ENCODE measurements around the gene CPTP.

Gene CPTP

DNA sequence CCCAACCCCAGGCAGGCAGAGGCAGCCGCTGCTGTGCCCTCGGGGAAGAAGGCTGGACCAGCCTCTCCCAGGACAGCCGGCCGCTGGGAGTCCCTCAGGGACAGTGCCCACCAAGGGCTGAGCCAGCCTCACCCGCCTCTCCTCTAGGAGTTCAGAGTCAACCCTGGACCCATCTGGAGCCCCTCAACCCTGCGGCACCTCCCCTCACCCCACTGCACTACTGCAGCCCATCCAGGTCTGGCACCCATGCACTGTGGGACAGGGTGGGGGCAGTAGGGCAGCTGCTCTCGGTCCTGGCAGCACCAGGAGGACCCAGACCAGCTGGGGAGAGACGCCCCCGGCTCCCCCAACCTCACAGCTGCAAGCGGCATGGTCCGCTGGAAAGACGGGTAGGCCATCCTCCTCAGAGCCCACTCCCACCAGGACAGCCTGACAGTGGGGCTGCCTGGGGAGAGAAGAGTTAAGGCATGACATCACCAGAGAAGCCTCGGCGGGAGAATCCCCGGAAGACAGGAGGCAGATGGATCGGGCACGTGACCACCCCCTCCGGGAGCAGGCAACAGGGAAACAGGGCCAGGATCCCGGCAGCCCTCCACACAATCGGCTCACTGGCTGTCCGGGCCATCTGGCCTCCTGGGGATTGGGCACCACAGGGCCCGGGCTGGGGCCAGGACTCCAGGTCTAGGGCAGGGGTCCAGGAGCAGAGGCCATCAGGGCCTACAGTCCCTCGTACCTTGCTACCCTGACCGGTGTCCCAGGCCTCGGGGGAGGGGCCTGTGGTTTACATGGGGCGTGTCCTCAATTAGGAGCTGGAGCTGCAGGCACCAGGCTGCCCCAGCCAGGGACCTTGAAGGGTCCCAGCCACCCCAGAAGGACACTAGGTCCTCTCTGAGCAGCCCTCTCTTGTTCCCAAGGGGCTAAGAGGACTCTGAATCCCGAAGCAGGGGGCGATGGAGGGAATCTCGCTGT is 20.0 kb upstream of the CPTP start:
- peaks cover 35% of the 10 kb centered on the region for H3K79me2 ChIP-seq (ENCODE audit: low read length)
- H3F3A ChIP-seq (ENCODE audit: insufficient read depth, low read length) = peaks cover 3% of the 10 kb centered on the region; the same call in 1 of the 2 replicates
- peaks cover 10% of the 10 kb centered on the region for H3K4me1 ChIP-seq (ENCODE audit: low read length)
- H3K4me2 ChIP-seq (ENCODE audit: low read depth, low read length) = no peak overlapping the region
- no peak overlapping the region for H3K4me3 ChIP-seq (ENCODE audit: low read length)
- H4K20me1 ChIP-seq (ENCODE audit: insufficient read depth, low read length) = no peaks in the 10 kb centered on the region
- no peaks in the 10 kb centered on the region for H3K27me3 ChIP-seq (replicated peaks; ENCODE audit: insufficient read depth, low read length)
- H3K36me3 ChIP-seq (replicated peaks; ENCODE audit: insufficient read depth, low read length) = no peaks in the 10 kb centered on the region
- TF ChIP-seq EZH2phosphoT487 (IDR thresholded peaks at IDR 0.05; ENCODE audit: low read length) (no peak), EZH2 (optimal IDR thresholded peaks at IDR 0.05; ENCODE audit: low read depth, low read length) (no peak)
- TF ChIP-seq, protein P1, sequence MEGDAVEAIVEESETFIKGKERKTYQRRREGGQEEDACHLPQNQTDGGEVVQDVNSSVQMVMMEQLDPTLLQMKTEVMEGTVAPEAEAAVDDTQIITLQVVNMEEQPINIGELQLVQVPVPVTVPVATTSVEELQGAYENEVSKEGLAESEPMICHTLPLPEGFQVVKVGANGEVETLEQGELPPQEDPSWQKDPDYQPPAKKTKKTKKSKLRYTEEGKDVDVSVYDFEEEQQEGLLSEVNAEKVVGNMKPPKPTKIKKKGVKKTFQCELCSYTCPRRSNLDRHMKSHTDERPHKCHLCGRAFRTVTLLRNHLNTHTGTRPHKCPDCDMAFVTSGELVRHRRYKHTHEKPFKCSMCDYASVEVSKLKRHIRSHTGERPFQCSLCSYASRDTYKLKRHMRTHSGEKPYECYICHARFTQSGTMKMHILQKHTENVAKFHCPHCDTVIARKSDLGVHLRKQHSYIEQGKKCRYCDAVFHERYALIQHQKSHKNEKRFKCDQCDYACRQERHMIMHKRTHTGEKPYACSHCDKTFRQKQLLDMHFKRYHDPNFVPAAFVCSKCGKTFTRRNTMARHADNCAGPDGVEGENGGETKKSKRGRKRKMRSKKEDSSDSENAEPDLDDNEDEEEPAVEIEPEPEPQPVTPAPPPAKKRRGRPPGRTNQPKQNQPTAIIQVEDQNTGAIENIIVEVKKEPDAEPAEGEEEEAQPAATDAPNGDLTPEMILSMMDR (IDR thresholded peaks at IDR 0.05; ENCODE audit: low read length) = no peak
- no peaks in the 10 kb centered on the region for H3K9me2 ChIP-seq (replicated peaks; ENCODE audit: insufficient read depth, low read length)
- H2AFZ ChIP-seq (ENCODE audit: low read length) = no peak overlapping the region
- H3K9ac ChIP-seq (ENCODE audit: low read length) = no peak overlapping the region
- no peaks in the 10 kb centered on the region for H3K9me3 ChIP-seq (replicated peaks; ENCODE audit: insufficient read depth, low read length)
- no peak for DNase-seq
- H3K27ac ChIP-seq (ENCODE audit: low read length) = no peak overlapping the region

DNA sequence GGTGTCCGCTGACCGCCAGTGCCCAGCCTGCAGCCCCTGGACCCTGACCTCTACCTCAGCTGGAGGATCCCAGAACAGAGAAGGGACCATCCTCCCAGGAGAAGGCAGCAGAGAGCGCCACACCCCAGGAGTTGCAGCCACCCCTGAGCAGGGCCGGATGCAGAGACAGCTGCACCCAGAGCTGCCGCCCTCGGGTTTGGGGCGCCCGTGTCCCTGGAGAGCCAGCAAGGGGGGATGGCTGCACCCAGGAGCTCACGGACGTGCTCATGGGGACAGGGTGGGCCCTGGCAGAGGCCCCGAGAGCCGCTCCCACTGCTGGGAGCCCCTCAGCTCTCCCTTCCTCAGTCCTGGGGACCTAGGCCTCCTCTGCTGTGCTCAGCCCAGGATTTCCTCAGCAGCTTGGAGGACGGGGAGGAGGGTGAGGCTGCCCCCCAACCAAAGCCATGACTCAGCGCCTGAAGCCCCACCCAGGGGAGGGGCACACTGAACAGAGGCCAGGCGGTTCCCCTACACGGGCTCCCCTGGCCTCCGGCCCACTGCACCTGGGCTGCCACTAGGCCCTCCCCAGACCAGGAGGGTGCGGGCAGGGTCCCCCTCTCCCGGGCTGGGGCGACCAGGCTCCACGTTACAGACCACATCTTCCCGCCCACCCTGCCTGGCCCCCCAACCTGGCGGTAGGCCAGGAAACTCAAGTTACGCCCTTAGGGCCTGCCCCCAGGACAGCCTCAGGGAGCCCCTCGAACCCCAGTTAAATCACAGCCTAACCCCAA is 19.1 kb upstream of the CPTP start:
- Histone ChIP-seq H3K9me2 (replicated peaks; ENCODE audit: insufficient read depth, low read length) (no peaks in the 10 kb centered on the region), H3K27ac (ENCODE audit: low read length) (no peak overlapping the region), H3K4me2 (ENCODE audit: low read depth, low read length) (no peak overlapping the region), H3K4me1 (ENCODE audit: low read length) (peaks cover 10% of the 10 kb centered on the region), H3K9me3 (replicated peaks; ENCODE audit: insufficient read depth, low read length) (no peaks in the 10 kb centered on the region), H4K20me1 (ENCODE audit: insufficient read depth, low read length) (no peaks in the 10 kb centered on the region), H3K4me3 (ENCODE audit: low read length) (no peak overlapping the region), H2AFZ (ENCODE audit: low read length) (no peak overlapping the region), H3K36me3 (replicated peaks; ENCODE audit: insufficient read depth, low read length) (no peaks in the 10 kb centered on the region), H3F3A (ENCODE audit: insufficient read depth, low read length) (peaks cover 3% of the 10 kb centered on the region; the same call in 1 of the 2 replicates), H3K9ac (ENCODE audit: low read length) (no peak overlapping the region), H3K27me3 (replicated peaks; ENCODE audit: insufficient read depth, low read length) (no peaks in the 10 kb centered on the region), H3K79me2 (ENCODE audit: low read length) (peaks cover 44% of the 10 kb centered on the region)
- TF ChIP-seq, protein P1 (IDR thresholded peaks at IDR 0.05; ENCODE audit: low read length) = no peak
- TF ChIP-seq EZH2 (optimal IDR thresholded peaks at IDR 0.05; ENCODE audit: low read depth, low read length) (no peak), EZH2phosphoT487 (IDR thresholded peaks at IDR 0.05; ENCODE audit: low read length) (no peak)
- no peak for DNase-seq

- Histone ChIP-seq H3K4me1 (ENCODE audit: low read length) (peaks cover 10% of the 10 kb centered on the region), H4K20me1 (ENCODE audit: insufficient read depth, low read length) (no peaks in the 10 kb centered on the region), H3K4me2 (ENCODE audit: low read depth, low read length) (peak overlapping the region; percentile 98), H2AFZ (ENCODE audit: low read length) (no peak overlapping the region), H3K36me3 (replicated peaks; ENCODE audit: insufficient read depth, low read length) (no peaks in the 10 kb centered on the region), H3K27me3 (replicated peaks; ENCODE audit: insufficient read depth, low read length) (no peaks in the 10 kb centered on the region), H3K79me2 (ENCODE audit: low read length) (peaks cover 44% of the 10 kb centered on the region), H3K9ac (ENCODE audit: low read length) (no peak overlapping the region), H3K4me3 (ENCODE audit: low read length) (peak overlapping the region; percentile 87; the same call in 1 of the 2 replicates), H3F3A (ENCODE audit: insufficient read depth, low read length) (peaks cover 3% of the 10 kb centered on the region; the same call in 1 of the 2 replicates), H3K9me3 (replicated peaks; ENCODE audit: insufficient read depth, low read length) (no peaks in the 10 kb centered on the region), H3K27ac (ENCODE audit: low read length) (no peak overlapping the region), H3K9me2 (replicated peaks; ENCODE audit: insufficient read depth, low read length) (no peaks in the 10 kb centered on the region)
- DNase-seq = no peak
- no peak for TF ChIP-seq EZH2phosphoT487 (IDR thresholded peaks at IDR 0.05; ENCODE audit: low read length)
- TF ChIP-seq EZH2 (optimal IDR thresholded peaks at IDR 0.05; ENCODE audit: low read depth, low read length) = no peak
- TF ChIP-seq, protein P1 (IDR thresholded peaks at IDR 0.05; ENCODE audit: low read length) = no peak
These were observed 18.4 kb upstream of the CPTP start for GRCh38 chr1:1306070-1306660.

All from MM.1S (cell line).